Natural killer cell (primary cell): ENCODE measurements around the gene FAM20B. TPM values are rescaled to one million over a fixed set of nuclear protein-coding genes. Genes with fewer than 3 reads are reported as not detected.
A peak's percentile ranks its signal among the peaks of the same experiment; 100 is the strongest.

Experiments
- ATAC-seq, 3 donors: fragments of 150-1000 bp in 2 of 3; fragments of 200-7000 bp in 1 of 3; cut with Tn5 transposase; 1 replicate in 1 of 3; 2 replicates in 2 of 3; pipeline ENCODE4 v1.10.0; 2021; ENCODE audit warnings: mild to moderate bottlenecking in 2 of 3, moderate library complexity in 2 of 3
- DNase-seq, 2 donors: peaks; one replicate each; pipeline versions ENCODE4 v3.0.0 to v3.0.0-alpha.2; 2013 to 2021; ENCODE audit warnings: mixed read lengths in 1 of 2
- H3K27ac ChIP-seq: one replicate; pipeline ENCODE4 v1.5.1; 2013; ENCODE audit warnings: mild to moderate bottlenecking, low read length
- H3K27me3 ChIP-seq: one replicate; pipeline ENCODE4 v1.6.1; 2013; ENCODE audit warnings: low read length; ENCODE audit not compliant: control insufficient read depth, insufficient read depth
- H3K36me3 ChIP-seq: one replicate; pipeline ENCODE4 v1.6.1; 2013; ENCODE audit warnings: low read length; ENCODE audit not compliant: control insufficient read depth, insufficient read depth
- H3K4me1 ChIP-seq: one replicate; pipeline ENCODE4 v1.6.1; 2013; ENCODE audit warnings: low read length; ENCODE audit not compliant: control insufficient read depth, insufficient read depth
- H3K4me3 ChIP-seq: one replicate; pipeline ENCODE4 v1.5.1; 2013; ENCODE audit warnings: low read length
- H3K9me3 ChIP-seq: one replicate; pipeline ENCODE4 v1.6.1; 2013; ENCODE audit warnings: low read length; ENCODE audit not compliant: control insufficient read depth, insufficient read depth
- H3K27ac Mint-ChIP-seq, 2 donors: one replicate each; pipeline ENCODE4 v1.8.0; 2022; ENCODE audit warnings: mild to moderate bottlenecking in 2 of 2, mixed read lengths in 2 of 2, moderate library complexity in 1 of 2
- H3K27me3 Mint-ChIP-seq, 2 donors: one replicate each; pipeline ENCODE4 v1.8.0; 2022; ENCODE audit warnings: low read depth in 2 of 2, mixed read lengths in 2 of 2
- H3K36me3 Mint-ChIP-seq: one replicate; pipeline ENCODE4 v1.8.0; 2022; ENCODE audit warnings: mixed read lengths
- H3K4me1 Mint-ChIP-seq, 2 donors: one replicate each; pipeline ENCODE4 v1.8.0; 2022; ENCODE audit warnings: mixed read lengths in 2 of 2
- H3K4me3 Mint-ChIP-seq: one replicate; pipeline ENCODE4 v1.8.0; 2022; ENCODE audit warnings: mild to moderate bottlenecking, moderate library complexity, mixed read lengths
- H3K9me3 Mint-ChIP-seq, 2 donors: one replicate each; pipeline ENCODE4 v1.8.0; 2022; ENCODE audit warnings: mixed read lengths in 2 of 2
- WGBS: methylation state at CpG from one replicate; pipeline ENCODE4 v1.1.7; 2013; ENCODE audit warnings: missing lambda C conversion rate; ENCODE audit not compliant: insufficient coverage; 5-methylcytosine and 5-hydroxymethylcytosine counted together
- intact Hi-C: fragments of 100-400 bp; cut with micrococcal nuclease; formaldehyde crosslinking; loops from one replicate; pipeline ENCODE4 v1.14.2; 2022
- total RNA-seq, 4 donors: library from RNA; stranded (reverse); fragments of 120-200 nt in 1 of 4; gene quantifications; one replicate each; pipeline versions ENCODE4 v1.2.3 to v1.2.4, GENCODE V29; 2013 to 2022
- TF ChIP-seq, protein P1 (sequence below): fragments of 200-600 bp; IDR thresholded peaks from one replicate; pipeline ENCODE4 v1.8.0; 2022; ENCODE audit warnings: antibody characterized with exemption

The FAM20B gene
- total RNA-seq, 3 donors from 2014 or later (not counting 1 experiment from before 2014, with no cell fraction given), result 27.6 to 35.2 (median 29.0) TPM

- Mint-ChIP-seq H3K4me1 (no peaks in the 10 kb centered on the region), H3K36me3 (no peaks in the 10 kb centered on the region), H3K4me3 (no peak overlapping the region), H3K27me3 (no peaks in the 10 kb centered on the region), H3K27ac (no peak overlapping the region), H3K9me3 (no peaks in the 10 kb centered on the region)
- Histone ChIP-seq H3K27ac (no peak overlapping the region), H3K36me3 (peaks cover 11% of the 10 kb centered on the region), H3K4me3 (no peak overlapping the region), H3K4me1 (no peaks in the 10 kb centered on the region), H3K9me3 (no peaks in the 10 kb centered on the region), H3K27me3 (no peaks in the 10 kb centered on the region)
- DNase-seq (no peak), ATAC-seq (no peak)
- 100% methylated on average over 1 of the region's 1 CpG for WGBS
- intact Hi-C loops, result no loop called here
- TF ChIP-seq, protein P1, sequence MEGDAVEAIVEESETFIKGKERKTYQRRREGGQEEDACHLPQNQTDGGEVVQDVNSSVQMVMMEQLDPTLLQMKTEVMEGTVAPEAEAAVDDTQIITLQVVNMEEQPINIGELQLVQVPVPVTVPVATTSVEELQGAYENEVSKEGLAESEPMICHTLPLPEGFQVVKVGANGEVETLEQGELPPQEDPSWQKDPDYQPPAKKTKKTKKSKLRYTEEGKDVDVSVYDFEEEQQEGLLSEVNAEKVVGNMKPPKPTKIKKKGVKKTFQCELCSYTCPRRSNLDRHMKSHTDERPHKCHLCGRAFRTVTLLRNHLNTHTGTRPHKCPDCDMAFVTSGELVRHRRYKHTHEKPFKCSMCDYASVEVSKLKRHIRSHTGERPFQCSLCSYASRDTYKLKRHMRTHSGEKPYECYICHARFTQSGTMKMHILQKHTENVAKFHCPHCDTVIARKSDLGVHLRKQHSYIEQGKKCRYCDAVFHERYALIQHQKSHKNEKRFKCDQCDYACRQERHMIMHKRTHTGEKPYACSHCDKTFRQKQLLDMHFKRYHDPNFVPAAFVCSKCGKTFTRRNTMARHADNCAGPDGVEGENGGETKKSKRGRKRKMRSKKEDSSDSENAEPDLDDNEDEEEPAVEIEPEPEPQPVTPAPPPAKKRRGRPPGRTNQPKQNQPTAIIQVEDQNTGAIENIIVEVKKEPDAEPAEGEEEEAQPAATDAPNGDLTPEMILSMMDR, result no peak
Measured at GRCh38 chr1:179103999-179104398, 78.3 kb downstream of the FAM20B start.

DNA sequence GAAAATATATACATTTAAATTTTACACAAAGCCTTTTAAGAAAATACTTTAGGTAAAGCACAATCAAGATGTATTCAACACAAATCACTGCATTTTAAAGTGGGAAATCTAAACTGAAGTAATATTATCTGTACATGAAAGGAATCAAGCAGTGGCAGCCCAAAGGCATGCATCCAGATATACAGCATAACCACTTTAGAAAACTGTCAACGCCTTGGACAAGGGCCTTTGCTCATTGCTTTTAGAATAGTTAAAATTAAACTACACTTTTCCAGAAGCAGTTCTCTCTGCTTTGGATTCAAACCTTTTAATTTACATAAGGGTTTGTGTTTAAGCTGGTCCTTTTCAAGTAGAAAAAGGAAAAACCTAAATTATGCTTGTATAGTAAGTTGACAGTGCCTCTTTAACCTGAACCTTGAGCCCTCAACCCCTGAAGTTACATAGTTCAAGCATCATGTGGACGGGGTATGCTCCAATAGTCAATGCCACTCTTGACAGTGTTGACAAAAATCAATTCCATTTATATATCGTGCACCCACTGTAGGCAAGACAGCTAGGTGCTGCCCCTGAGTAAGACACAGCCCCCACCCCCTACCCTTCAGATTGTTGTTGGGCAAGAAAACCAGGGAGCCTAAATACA lies 79.0 kb downstream of the FAM20B start:
- H3K27ac Mint-ChIP-seq, result no peak overlapping the region
- H3K4me3 ChIP-seq, result no peak overlapping the region
- no peak for DNase-seq
- no peaks in the 10 kb centered on the region for H3K27me3 Mint-ChIP-seq
- H3K36me3 Mint-ChIP-seq, result peaks cover 7% of the 10 kb centered on the region
- no peak for ATAC-seq
- no peaks in the 10 kb centered on the region for H3K4me1 ChIP-seq
- no peaks in the 10 kb centered on the region for H3K4me1 Mint-ChIP-seq
- peaks cover 16% of the 10 kb centered on the region for H3K36me3 ChIP-seq
- H3K9me3 Mint-ChIP-seq, result no peaks in the 10 kb centered on the region
- no peak overlapping the region for H3K27ac ChIP-seq
- H3K4me3 Mint-ChIP-seq, result no peak overlapping the region
- intact Hi-C loops, result no loop called here
- no peaks in the 10 kb centered on the region for H3K27me3 ChIP-seq
- no peaks in the 10 kb centered on the region for H3K9me3 ChIP-seq
- TF ChIP-seq, protein P1, result no peak
- WGBS, result 96% methylated on average over 3 of the region's 3 CpGs

DNA sequence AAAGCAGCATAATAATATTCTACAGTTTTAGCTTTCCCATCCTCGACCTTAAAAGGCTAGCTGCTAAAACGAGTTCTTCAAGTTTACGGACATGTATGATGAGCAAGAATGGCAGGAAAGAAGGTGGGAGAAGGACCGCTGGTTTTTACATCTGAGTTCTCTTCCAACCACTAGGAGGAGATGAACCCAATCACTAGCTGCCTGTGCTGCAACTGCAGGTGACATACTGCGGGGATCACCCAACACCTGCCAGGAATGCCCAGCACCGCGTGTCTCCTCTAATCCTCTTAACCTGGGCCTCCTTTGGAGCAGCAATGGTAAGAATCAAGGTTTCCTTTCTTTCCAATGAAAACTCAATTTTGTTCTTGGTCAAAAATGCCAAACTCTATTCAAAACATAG lies 79.7 kb downstream of the FAM20B start:
- H3K4me3 ChIP-seq, result no peak overlapping the region
- no peaks in the 10 kb centered on the region for H3K27me3 Mint-ChIP-seq
- TF ChIP-seq, protein P1, result no peak
- peaks cover 20% of the 10 kb centered on the region for H3K36me3 ChIP-seq
- H3K27me3 ChIP-seq, result no peaks in the 10 kb centered on the region
- H3K27ac ChIP-seq, result no peak overlapping the region
- ATAC-seq (no peak), DNase-seq (peak in 1 of 2 donors; percentile 39)
- intact Hi-C loops, result no loop called here
- no peaks in the 10 kb centered on the region for H3K9me3 Mint-ChIP-seq
- 90% methylated on average over 6 of the region's 7 CpGs for WGBS
- no peaks in the 10 kb centered on the region for H3K4me1 Mint-ChIP-seq
- no peaks in the 10 kb centered on the region for H3K4me1 ChIP-seq
- no peaks in the 10 kb centered on the region for H3K9me3 ChIP-seq
- no peak overlapping the region for H3K27ac Mint-ChIP-seq
- H3K36me3 Mint-ChIP-seq, result peaks cover 7% of the 10 kb centered on the region
- no peak overlapping the region for H3K4me3 Mint-ChIP-seq
